Gastrocnemius medialis (tissue), 4 donors: ENCODE data around the gene PPP1CC. TPM values are rescaled to one million over a fixed set of nuclear protein-coding genes. Genes with fewer than 3 reads are reported as not detected.
A peak's percentile ranks its signal among the peaks of the same experiment; 100 is the strongest.

Experiments used
- ATAC-seq, 2 donors: fragments of 150-250 bp; one replicate each; pipeline ENCODE4 v1.9.1; 2016
- DNase-seq, 2 donors: peaks; one replicate each; pipeline ENCODE4 v3.0.0-alpha.2; 2019
- H3K27ac ChIP-seq, 4 donors: fragments of 200-600 bp; sonication (generic); 1 replicate in 1 of 4; 2 replicates in 3 of 4; pipeline ENCODE4 v1.5.1; 2016 to 2018; ENCODE audit warnings: mild to moderate bottlenecking in 2 of 4, moderate library complexity in 1 of 4
- H3K27me3 ChIP-seq, 3 donors: fragments of 200-600 bp; sonication (generic) in 2 of 3; 1 replicate in 1 of 3; 2 replicates in 2 of 3; pipeline versions ENCODE4 v1.5.1 to v1.6.0; 2016 to 2019; ENCODE audit warnings: mild to moderate bottlenecking in 1 of 3, moderate library complexity in 1 of 3
- H3K36me3 ChIP-seq, 2 donors: fragments of 200-600 bp; sonication (generic) in 1 of 2; one replicate each; pipeline ENCODE4 v1.5.1; 2017 to 2018
- H3K4me1 ChIP-seq, 2 donors: fragments of 200-600 bp; sonication (generic) in 1 of 2; one replicate each; pipeline ENCODE4 v1.5.1; 2016 to 2017; ENCODE audit warnings: mild to moderate bottlenecking in 2 of 2
- H3K4me3 ChIP-seq, 4 donors: fragments of 200-600 bp; sonication (generic) in 3 of 4; 1 replicate in 1 of 4; 2 replicates in 3 of 4; pipeline ENCODE4 v1.5.1; 2016 to 2019; ENCODE audit warnings: mild to moderate bottlenecking in 2 of 4
- H3K9me3 ChIP-seq, 3 donors: fragments of 200-600 bp; sonication (generic) in 2 of 3; 1 replicate in 1 of 3; 2 replicates in 2 of 3; pipeline ENCODE4 v1.5.1; 2016 to 2019
- POLR2A ChIP-seq, 2 donors: fragments of 450-650 bp; IDR thresholded peaks; one replicate each; pipeline ENCODE4 v1.6.1; 2017; ENCODE audit warnings: antibody characterized with exemption in 2 of 2, mild to moderate bottlenecking in 2 of 2, moderate library complexity in 2 of 2
- in situ Hi-C, 4 donors: fragments of 200-750 bp; cut with MboI; loops; one replicate each; pipeline versions ENCODE4 v1.15.0 to v1.8.0; 2017; ENCODE audit warnings: low sequenced_read_pairs in 4 of 4
- intact Hi-C: fragments of 100-400 bp; cut with DNase I; formaldehyde crosslinking; loops from one replicate; pipeline ENCODE4 v1.15.1; 2023; ENCODE audit warnings: low total_unique reads
- total RNA-seq, 4 donors: library from RNA; depleted of rRNA; stranded (reverse); fragments of >200 nt; gene quantifications; one replicate each; pipeline versions ENCODE4 v1.1.0 to v1.2.3, GENCODE V29; 2016
- TF ChIP-seq, protein P1 (sequence below), 5 experiments: fragments of 450-650 bp in 3 of 5; fragments of 200-600 bp in 2 of 5; sonication (generic) in 2 of 5; IDR thresholded peaks in 4 of 5; conservative IDR thresholded peaks in 1 of 5; 1 replicate in 4 of 5; 2 replicates in 1 of 5; pipeline ENCODE4 v1.5.1; 2016 to 2019; ENCODE audit warnings: antibody characterized with exemption in 5 of 5, mild to moderate bottlenecking in 3 of 5, moderate library complexity in 3 of 5

Gene PPP1CC
- total RNA-seq, 4 donors from 2014 or later = 96.4 to 226 (median 154) TPM

DNA sequence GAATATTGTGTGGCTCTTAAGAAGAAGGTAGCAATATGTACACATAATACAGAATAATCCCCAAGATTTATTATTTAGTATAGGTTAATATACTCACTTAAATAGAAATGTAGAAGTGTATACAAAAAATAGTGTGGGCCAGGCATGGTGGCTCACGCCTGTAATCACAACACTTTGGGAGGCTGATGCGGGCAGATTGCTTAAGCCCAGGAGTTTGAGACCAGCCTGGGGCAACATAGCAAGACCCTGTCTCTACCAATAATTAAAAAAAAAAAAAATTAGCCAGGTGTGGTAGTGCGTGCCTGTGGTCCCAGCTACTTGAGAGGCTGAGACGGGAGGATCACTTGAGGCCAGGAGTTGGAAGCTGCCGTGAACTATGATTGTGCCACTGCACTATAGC lies 38.5 kb downstream of the PPP1CC start:
- intact Hi-C loops = no loop called here

DNA sequence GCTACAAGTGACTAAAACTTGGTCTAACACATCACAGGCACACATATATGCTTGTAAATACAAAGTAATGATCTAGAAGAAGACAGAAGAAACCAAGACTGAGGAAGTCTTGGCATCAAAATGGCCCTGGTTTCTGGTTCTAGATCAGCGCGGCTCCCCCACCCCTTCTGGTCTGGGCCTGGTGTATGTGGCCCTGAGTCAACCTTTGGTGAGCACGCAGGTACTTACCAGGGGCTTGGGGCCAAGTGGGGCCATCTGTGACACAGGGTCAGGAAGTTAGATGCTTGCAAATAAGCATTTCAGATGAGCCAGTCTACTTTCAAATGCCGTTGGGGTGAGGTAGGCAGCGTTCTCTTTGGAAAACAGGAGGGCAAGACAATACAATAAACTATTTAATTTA lies 40.6 kb downstream of the PPP1CC start:
- H3K4me3 ChIP-seq = no peak overlapping the region
- no peaks in the 10 kb centered on the region for H3K27me3 ChIP-seq
- H3K4me1 ChIP-seq = peaks cover 0 to 7% of the 10 kb centered on the region in 2 donors
- H3K27ac ChIP-seq = no peak overlapping the region
- H3K36me3 ChIP-seq = no peaks in the 10 kb centered on the region
- no peak for TF ChIP-seq POLR2A (IDR thresholded peaks at IDR 0.05)
- TF ChIP-seq, protein P1, sequence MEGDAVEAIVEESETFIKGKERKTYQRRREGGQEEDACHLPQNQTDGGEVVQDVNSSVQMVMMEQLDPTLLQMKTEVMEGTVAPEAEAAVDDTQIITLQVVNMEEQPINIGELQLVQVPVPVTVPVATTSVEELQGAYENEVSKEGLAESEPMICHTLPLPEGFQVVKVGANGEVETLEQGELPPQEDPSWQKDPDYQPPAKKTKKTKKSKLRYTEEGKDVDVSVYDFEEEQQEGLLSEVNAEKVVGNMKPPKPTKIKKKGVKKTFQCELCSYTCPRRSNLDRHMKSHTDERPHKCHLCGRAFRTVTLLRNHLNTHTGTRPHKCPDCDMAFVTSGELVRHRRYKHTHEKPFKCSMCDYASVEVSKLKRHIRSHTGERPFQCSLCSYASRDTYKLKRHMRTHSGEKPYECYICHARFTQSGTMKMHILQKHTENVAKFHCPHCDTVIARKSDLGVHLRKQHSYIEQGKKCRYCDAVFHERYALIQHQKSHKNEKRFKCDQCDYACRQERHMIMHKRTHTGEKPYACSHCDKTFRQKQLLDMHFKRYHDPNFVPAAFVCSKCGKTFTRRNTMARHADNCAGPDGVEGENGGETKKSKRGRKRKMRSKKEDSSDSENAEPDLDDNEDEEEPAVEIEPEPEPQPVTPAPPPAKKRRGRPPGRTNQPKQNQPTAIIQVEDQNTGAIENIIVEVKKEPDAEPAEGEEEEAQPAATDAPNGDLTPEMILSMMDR (IDR thresholded peaks at IDR 0.05 in 4 of 5, conservative IDR thresholded peaks at IDR 0.05 in 1 of 5) = no peak
- in situ Hi-C loops = no loop called here
- no peak for ATAC-seq
- intact Hi-C loops = no loop called here
- H3K9me3 ChIP-seq = no peaks in the 10 kb centered on the region
- DNase-seq = no peak

More for the DNA sequence above, 38.5 kb downstream of the PPP1CC start:
- Histone ChIP-seq H3K4me3 (no peak overlapping the region), H3K36me3 (no peaks in the 10 kb centered on the region), H3K4me1 (no peaks in the 10 kb centered on the region), H3K27me3 (no peaks in the 10 kb centered on the region), H3K9me3 (no peaks in the 10 kb centered on the region), H3K27ac (no peak overlapping the region)
- DNase-seq = no peak
- in situ Hi-C loops = no loop called here
- ATAC-seq = no peak
- TF ChIP-seq, protein P1 (IDR thresholded peaks at IDR 0.05 in 4 of 5, conservative IDR thresholded peaks at IDR 0.05 in 1 of 5) = no peak
- TF ChIP-seq POLR2A (IDR thresholded peaks at IDR 0.05) = no peak

DNA sequence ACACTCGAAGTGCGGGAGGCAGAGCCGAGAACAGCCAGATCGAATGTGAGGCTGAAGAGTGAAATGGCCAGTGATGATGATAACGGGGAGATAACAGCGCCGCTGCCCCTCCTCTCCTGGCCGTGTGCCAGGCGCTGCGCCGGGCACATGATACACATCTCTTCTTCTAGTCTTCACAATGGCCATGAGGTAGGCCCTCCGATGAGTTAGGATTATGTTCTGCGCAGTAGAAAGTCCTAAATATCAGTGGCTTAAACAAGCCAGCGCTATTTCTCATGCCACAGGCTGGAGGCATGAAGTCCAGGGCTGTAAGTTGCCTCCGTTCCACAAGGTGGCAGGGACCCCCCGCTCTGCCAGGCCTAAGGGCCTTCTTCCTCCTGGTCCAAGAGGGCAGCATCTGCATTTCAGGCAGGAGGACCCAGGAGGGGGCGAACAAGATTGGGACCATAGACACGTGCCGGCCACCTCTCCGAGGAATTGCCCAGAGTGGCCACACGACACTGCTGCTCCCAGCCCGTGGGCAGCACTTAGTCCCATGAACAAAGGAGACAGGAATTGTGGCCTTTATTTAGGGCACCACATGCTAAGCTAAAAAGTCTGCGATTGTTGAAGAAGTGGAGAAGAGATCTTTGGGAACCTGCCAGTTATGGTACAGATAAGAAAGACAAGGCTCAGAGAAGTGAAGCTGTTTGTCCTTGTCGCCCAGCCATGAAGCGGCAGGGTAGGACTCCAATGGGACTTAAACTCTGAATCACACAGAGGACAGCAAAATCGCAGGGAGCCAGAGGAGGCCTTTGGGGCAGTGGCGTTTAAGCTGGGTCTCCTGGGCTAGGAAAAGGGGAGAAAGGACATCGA lies 42.9 kb downstream of the PPP1CC start:
- TF ChIP-seq POLR2A (IDR thresholded peaks at IDR 0.05) = no peak
- TF ChIP-seq, protein P1 (IDR thresholded peaks at IDR 0.05 in 4 of 5, conservative IDR thresholded peaks at IDR 0.05 in 1 of 5) = no peak

DNA sequence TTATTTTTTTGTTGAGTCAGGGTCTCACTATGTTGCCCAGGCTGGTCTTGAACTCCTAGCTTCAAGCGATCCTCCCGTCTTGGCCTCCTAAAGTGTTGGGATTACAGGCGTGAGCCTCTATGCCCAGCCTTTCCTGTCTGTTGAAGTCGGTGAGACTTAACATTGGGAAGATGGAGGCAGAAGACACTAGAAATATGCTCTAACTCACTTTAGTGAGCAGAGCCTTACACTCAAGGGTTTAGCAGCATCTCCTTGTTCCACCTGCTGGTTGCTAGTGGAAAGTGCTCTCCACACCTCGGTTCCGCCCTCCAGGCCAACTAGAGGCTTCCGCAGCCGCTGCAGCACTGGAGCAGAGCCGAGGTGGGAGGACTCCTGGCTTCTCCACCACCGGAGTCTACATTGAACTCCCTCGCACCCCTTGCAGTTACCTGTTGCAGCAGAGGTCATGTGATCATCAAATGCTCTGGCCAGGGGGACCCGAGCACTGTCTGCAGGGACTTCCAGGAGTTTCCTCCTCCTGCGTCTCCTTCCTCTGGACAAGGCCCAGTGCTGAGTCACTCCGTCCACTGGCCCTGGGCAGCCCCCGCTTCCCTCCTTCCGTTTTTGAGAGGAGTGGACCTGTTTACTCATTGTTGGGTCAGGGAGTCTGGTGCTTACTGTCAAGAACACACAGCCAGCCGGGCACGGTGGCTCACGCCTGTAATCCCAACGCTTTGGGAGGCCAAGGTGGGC lies 44.4 kb downstream of the PPP1CC start:
- Histone ChIP-seq H3K27ac (peak overlapping the region; percentile 3 to 64 (median 46)), H3K27me3 (no peaks in the 10 kb centered on the region), H3K9me3 (no peaks in the 10 kb centered on the region), H3K4me3 (peak overlapping the region; percentile 16 to 57 (median 29)), H3K4me1 (peaks cover 0 to 15% of the 10 kb centered on the region in 2 donors), H3K36me3 (no peaks in the 10 kb centered on the region)
- in situ Hi-C loops (loop anchor here in 3 of 4 donors (10.0 kb wide), 2 partner anchors 74 to 84 kb away; partner anchors contain the start of gene TCTN1 (in 2 of the 3)), intact Hi-C loops (loop anchor here (1.0 to 5.0 kb wide), 2 partner anchors 98 to 186 kb away; no protein-coding TSS in a partner anchor)
- ATAC-seq = peak; percentile 82 to 94
- DNase-seq = peak; percentile 64 to 83
- TF ChIP-seq POLR2A (IDR thresholded peaks at IDR 0.05) = no peak
- TF ChIP-seq, protein P1 (IDR thresholded peaks at IDR 0.05 in 4 of 5, conservative IDR thresholded peaks at IDR 0.05 in 1 of 5) = peak; percentile 60 to 78 (median 69)

More for the DNA sequence above, 42.9 kb downstream of the PPP1CC start:
- Histone ChIP-seq H3K36me3 (no peaks in the 10 kb centered on the region), H3K27ac (peak overlapping the region in 2 of 4 donors; percentile 58 to 64), H3K27me3 (no peaks in the 10 kb centered on the region), H3K4me3 (no peak overlapping the region), H3K9me3 (no peaks in the 10 kb centered on the region), H3K4me1 (peaks cover 0 to 7% of the 10 kb centered on the region in 2 donors)
- no peak for DNase-seq
- in situ Hi-C loops (loop anchor here in 3 of 4 donors (10.0 kb wide), 2 partner anchors 75 to 85 kb away; partner anchors contain the start of gene TCTN1 (in 2 of the 3)), intact Hi-C loops (loop anchor here (5.0 kb wide), 1 partner anchor 188 kb away; no protein-coding TSS in a partner anchor)
- ATAC-seq = peak in 1 of 2 donors; percentile 12
